Thyroid gland (tissue), 4 donors: ENCODE measurements around the gene ARHGEF38.

ENCODE experiments used
- POLR2A ChIP-seq, 2 donors: fragments of 450-650 bp; IDR thresholded peaks; one replicate each; pipeline ENCODE4 v1.6.1; 2017; ENCODE audit warnings: antibody characterized with exemption in 2 of 2, mild to moderate bottlenecking in 2 of 2, moderate library complexity in 1 of 2
- TF ChIP-seq, protein P1 (sequence below), 6 experiments: fragments of 200-600 bp in 3 of 6; fragments of 450-650 bp in 3 of 6; sonication (generic) in 3 of 6; IDR thresholded peaks; one replicate each; pipeline ENCODE4 v1.5.1; 2016 to 2019; ENCODE audit warnings: antibody characterized with exemption in 6 of 6, mild to moderate bottlenecking in 2 of 6, inconsistent platforms in 1 of 6, moderate library complexity in 1 of 6

DNA sequence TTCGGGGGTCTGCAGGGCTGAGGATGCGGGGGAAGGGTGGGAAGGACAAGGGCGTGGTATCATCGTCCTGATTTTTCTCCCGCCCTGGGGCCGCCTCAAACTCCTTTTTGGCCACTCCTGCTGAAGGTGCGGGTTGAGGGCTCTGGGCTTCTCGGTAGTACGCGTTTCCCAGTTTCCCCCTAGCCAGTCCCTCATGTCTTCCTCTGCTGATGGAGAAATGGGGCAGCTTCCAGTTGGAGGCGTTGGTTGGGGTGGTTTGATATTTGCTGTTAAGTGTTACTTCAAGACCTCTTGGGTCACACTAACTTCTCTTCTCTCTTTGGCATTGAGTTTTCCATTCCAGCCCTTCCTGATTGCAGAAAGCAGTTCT, 156.6 kb downstream of the ARHGEF38 start:
- TF ChIP-seq, protein P1, sequence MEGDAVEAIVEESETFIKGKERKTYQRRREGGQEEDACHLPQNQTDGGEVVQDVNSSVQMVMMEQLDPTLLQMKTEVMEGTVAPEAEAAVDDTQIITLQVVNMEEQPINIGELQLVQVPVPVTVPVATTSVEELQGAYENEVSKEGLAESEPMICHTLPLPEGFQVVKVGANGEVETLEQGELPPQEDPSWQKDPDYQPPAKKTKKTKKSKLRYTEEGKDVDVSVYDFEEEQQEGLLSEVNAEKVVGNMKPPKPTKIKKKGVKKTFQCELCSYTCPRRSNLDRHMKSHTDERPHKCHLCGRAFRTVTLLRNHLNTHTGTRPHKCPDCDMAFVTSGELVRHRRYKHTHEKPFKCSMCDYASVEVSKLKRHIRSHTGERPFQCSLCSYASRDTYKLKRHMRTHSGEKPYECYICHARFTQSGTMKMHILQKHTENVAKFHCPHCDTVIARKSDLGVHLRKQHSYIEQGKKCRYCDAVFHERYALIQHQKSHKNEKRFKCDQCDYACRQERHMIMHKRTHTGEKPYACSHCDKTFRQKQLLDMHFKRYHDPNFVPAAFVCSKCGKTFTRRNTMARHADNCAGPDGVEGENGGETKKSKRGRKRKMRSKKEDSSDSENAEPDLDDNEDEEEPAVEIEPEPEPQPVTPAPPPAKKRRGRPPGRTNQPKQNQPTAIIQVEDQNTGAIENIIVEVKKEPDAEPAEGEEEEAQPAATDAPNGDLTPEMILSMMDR (IDR thresholded peaks at IDR 0.05), result no peak
- TF ChIP-seq POLR2A (IDR thresholded peaks at IDR 0.05), result no peak
